Measurements from ENCODE around the gene SELPLG.

GRCh38 chr12:108627134-108627920 lies 6.4 kb downstream of the SELPLG start:
- TF ChIP-seq CTCF (conservative IDR thresholded peaks at IDR 0.05; ENCODE audit: low read depth, low read length) (no peak), POLR2A (IDR thresholded peaks at IDR 0.05; ENCODE audit: low read depth, low read length) (no peak), NFE2L2 (IDR thresholded peaks at IDR 0.05; ENCODE audit: low read depth, low read length) (no peak), MAFK (IDR thresholded peaks at IDR 0.05; ENCODE audit: low read depth, low read length) (no peak), MXI1 (IDR thresholded peaks at IDR 0.05; ENCODE audit: borderline replicate concordance, low read depth, low read length) (no peak), RFX5 (IDR thresholded peaks at IDR 0.05; ENCODE audit: low read depth, low read length) (no peak), USF2 (IDR thresholded peaks at IDR 0.05; ENCODE audit: low read depth, low read length) (no peak)

All from IMR-90 (cell line).